Astrocyte (in vitro differentiated cells and primary cell): ENCODE measurements around the gene NAT9. TPM values are rescaled to one million over a fixed set of nuclear protein-coding genes. Genes with fewer than 3 reads are reported as not detected.

Experiments
- DNase-seq: peaks from one replicate; pipeline ENCODE4 v3.0.0-alpha.2; 2010; ENCODE audit warnings: low read depth
- FAIRE-seq: peaks from 2 replicates; lab custom pipeline; 2011; peaks lifted over from hg19 to GRCh38; lab: Jason Lieb, UNC
- H2AFZ ChIP-seq: 2 replicates; pipeline ENCODE4 v1.6.0; 2012; ENCODE audit warnings: low read depth, low read length, inconsistent platforms
- H3K27ac ChIP-seq: 2 replicates; pipeline ENCODE4 v1.5.1; 2011; ENCODE audit warnings: low read depth, low read length, inconsistent platforms
- H3K27me3 ChIP-seq: 2 replicates; pipeline ENCODE4 v1.6.0; 2011; ENCODE audit warnings: low read length, inconsistent platforms; ENCODE audit not compliant: insufficient read depth
- H3K36me3 ChIP-seq: 2 replicates; pipeline ENCODE4 v1.5.1; 2011; ENCODE audit warnings: low read length, inconsistent platforms; ENCODE audit not compliant: insufficient read depth
- H3K4me1 ChIP-seq: 2 replicates; pipeline ENCODE4 v1.5.1; 2011; ENCODE audit warnings: low read length, inconsistent platforms; ENCODE audit not compliant: insufficient read depth
- H3K4me2 ChIP-seq: 2 replicates; pipeline ENCODE4 v1.6.0; 2012; ENCODE audit warnings: low read length, inconsistent platforms
- H3K4me3 ChIP-seq: 2 replicates; pipeline ENCODE4 v1.5.1; 2011; ENCODE audit warnings: low read depth, mild to moderate bottlenecking, low read length, inconsistent platforms; ENCODE audit not compliant: insufficient read depth
- H3K79me2 ChIP-seq: 2 replicates; pipeline ENCODE4 v1.6.0; 2012; ENCODE audit warnings: mild to moderate bottlenecking, low read length, inconsistent platforms; ENCODE audit not compliant: insufficient read depth
- H3K9ac ChIP-seq: 2 replicates; pipeline ENCODE4 v1.6.0; 2012; ENCODE audit warnings: mild to moderate bottlenecking, low read length, inconsistent platforms
- H3K9me3 ChIP-seq: 2 replicates; pipeline ENCODE4 v1.5.1; 2012; ENCODE audit warnings: low read depth, mild to moderate bottlenecking, low read length, inconsistent platforms; ENCODE audit not compliant: insufficient read depth
- H4K20me1 ChIP-seq: 2 replicates; pipeline ENCODE4 v1.6.0; 2012; ENCODE audit warnings: low read length, inconsistent platforms; ENCODE audit not compliant: insufficient read depth
- H3K27ac Mint-ChIP-seq: one replicate; pipeline ENCODE4 v1.8.0; 2021; ENCODE audit warnings: mild to moderate bottlenecking, mixed read lengths; ENCODE audit not compliant: unreplicated experiment
- H3K27me3 Mint-ChIP-seq: one replicate; pipeline ENCODE4 v1.8.0; 2021; ENCODE audit warnings: low read depth, mixed read lengths; ENCODE audit not compliant: unreplicated experiment
- H3K36me3 Mint-ChIP-seq: one replicate; pipeline ENCODE4 v1.8.0; 2021; ENCODE audit warnings: low read depth, mixed read lengths; ENCODE audit not compliant: unreplicated experiment
- H3K4me1 Mint-ChIP-seq: one replicate; pipeline ENCODE4 v1.8.0; 2021; ENCODE audit warnings: low read depth, mixed read lengths; ENCODE audit not compliant: unreplicated experiment
- H3K4me3 Mint-ChIP-seq: one replicate; pipeline ENCODE4 v1.8.0; 2021; ENCODE audit warnings: mild to moderate bottlenecking, moderate library complexity, mixed read lengths; ENCODE audit not compliant: unreplicated experiment
- H3K9me3 Mint-ChIP-seq: one replicate; pipeline ENCODE4 v1.8.0; 2021; ENCODE audit warnings: mild to moderate bottlenecking, mixed read lengths; ENCODE audit not compliant: unreplicated experiment
- EZH2 ChIP-seq: IDR thresholded peaks from 2 replicates; pipeline ENCODE4 v1.6.1; 2012; ENCODE audit warnings: mild to moderate bottlenecking, low read length, inconsistent platforms; ENCODE audit not compliant: insufficient read depth
- total RNA-seq: library from RNA; stranded (reverse); gene quantifications from 2 replicates; pipeline ENCODE4 v1.2.1, GENCODE V29; 2021
- TF ChIP-seq, protein P1 (sequence below): IDR thresholded peaks from 2 replicates; pipeline ENCODE4 v1.5.1; 2011; ENCODE audit warnings: low read depth, mild to moderate bottlenecking, inconsistent platforms, low read length, moderate library complexity; ENCODE audit not compliant: insufficient read depth

Gene NAT9
- total RNA-seq, 1 donor from 2014 or later: 58.4 TPM

DNA sequence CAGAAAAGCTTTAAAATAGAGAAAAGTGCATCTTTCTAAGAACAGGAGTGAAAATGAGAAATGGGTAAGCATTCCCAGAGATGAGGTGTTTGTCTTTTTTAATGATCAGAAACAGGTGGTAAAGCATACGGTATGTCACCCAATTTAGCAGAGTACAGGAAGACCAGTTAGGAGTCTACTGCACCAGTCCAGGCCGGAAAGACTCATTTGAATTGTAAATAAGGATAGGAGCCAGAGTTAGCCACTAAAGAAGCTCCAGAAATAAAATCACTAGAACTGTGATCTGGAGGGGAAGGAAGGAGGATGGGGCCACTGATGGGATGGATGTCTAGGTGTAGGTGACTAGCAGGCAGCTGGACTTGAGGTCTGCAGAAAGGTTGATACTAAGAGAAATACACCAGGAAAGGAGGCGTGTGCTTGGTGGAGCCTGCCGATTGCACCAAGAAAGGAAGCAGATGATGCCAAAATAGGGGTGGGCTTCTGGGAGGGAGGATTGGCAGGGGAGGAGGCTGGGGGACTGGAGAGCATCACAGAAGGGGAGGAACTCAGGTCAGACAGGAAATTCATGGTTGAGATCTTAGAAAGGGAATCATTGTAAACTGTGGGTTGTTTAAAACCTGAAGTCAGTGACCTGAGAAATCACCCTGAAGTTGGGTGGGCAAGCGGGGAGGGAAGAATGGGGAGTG, 8.1 kb upstream of the NAT9 start:
- no peak overlapping the region for H3K9ac ChIP-seq
- no peaks in the 10 kb centered on the region for H3K27me3 Mint-ChIP-seq
- H3K36me3 Mint-ChIP-seq: peaks cover 21% of the 10 kb centered on the region
- no peak overlapping the region for H3K4me2 ChIP-seq
- H3K9me3 ChIP-seq: no peaks in the 10 kb centered on the region
- H4K20me1 ChIP-seq: peaks cover 70% of the 10 kb centered on the region
- peaks cover under 1% of the 10 kb centered on the region for H3K4me1 Mint-ChIP-seq
- no peak overlapping the region for H3K4me3 ChIP-seq
- H3K9me3 Mint-ChIP-seq: no peaks in the 10 kb centered on the region
- H3K4me1 ChIP-seq: no peaks in the 10 kb centered on the region
- H3K27me3 ChIP-seq: no peaks in the 10 kb centered on the region
- no peak for DNase-seq
- peaks cover 4% of the 10 kb centered on the region for H3K36me3 ChIP-seq
- peak overlapping the region; percentile 11 for H3K27ac Mint-ChIP-seq
- H3K4me3 Mint-ChIP-seq: no peak overlapping the region
- H3K79me2 ChIP-seq: peaks cover 9% of the 10 kb centered on the region
- H3K27ac ChIP-seq: no peak overlapping the region
- FAIRE-seq: no peak
- no peak overlapping the region for H2AFZ ChIP-seq
- no peak for TF ChIP-seq EZH2
- TF ChIP-seq, protein P1, sequence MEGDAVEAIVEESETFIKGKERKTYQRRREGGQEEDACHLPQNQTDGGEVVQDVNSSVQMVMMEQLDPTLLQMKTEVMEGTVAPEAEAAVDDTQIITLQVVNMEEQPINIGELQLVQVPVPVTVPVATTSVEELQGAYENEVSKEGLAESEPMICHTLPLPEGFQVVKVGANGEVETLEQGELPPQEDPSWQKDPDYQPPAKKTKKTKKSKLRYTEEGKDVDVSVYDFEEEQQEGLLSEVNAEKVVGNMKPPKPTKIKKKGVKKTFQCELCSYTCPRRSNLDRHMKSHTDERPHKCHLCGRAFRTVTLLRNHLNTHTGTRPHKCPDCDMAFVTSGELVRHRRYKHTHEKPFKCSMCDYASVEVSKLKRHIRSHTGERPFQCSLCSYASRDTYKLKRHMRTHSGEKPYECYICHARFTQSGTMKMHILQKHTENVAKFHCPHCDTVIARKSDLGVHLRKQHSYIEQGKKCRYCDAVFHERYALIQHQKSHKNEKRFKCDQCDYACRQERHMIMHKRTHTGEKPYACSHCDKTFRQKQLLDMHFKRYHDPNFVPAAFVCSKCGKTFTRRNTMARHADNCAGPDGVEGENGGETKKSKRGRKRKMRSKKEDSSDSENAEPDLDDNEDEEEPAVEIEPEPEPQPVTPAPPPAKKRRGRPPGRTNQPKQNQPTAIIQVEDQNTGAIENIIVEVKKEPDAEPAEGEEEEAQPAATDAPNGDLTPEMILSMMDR: no peak

DNA sequence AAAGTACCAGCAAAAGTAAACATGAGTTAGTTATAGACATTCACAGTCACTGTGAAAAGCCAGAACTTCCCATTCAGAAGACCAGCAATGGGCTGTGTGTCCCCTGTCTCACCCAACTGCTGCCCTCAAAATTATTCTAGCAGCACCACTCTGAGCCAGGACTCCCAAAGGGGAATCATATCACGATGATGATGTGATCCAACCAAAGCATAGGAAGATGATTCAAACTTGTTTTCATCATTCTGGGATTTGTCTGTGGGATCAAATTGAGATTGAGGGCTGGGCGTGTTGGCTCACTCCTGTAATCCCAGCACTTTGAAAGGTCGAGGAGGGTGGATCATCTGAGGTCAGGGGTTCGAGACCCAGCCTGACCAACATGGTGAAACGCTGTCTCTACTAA, 6.4 kb upstream of the NAT9 start:
- no peak for TF ChIP-seq EZH2
- TF ChIP-seq, protein P1: no peak
- H3K4me2 ChIP-seq: no peak overlapping the region
- H3K27me3 ChIP-seq: no peaks in the 10 kb centered on the region
- FAIRE-seq (no peak), DNase-seq (no peak)
- Mint-ChIP-seq H3K36me3 (peaks cover 16% of the 10 kb centered on the region), H3K9me3 (no peaks in the 10 kb centered on the region), H3K27me3 (no peaks in the 10 kb centered on the region), H3K27ac (no peak overlapping the region), H3K4me3 (no peak overlapping the region), H3K4me1 (peaks cover 6% of the 10 kb centered on the region)
- H3K36me3 ChIP-seq: peaks cover 4% of the 10 kb centered on the region
- H3K4me3 ChIP-seq: no peak overlapping the region
- peaks cover 79% of the 10 kb centered on the region for H4K20me1 ChIP-seq
- H2AFZ ChIP-seq: no peak overlapping the region
- H3K79me2 ChIP-seq: peaks cover 23% of the 10 kb centered on the region
- no peak overlapping the region for H3K9ac ChIP-seq
- H3K9me3 ChIP-seq: no peaks in the 10 kb centered on the region
- H3K4me1 ChIP-seq: no peaks in the 10 kb centered on the region
- H3K27ac ChIP-seq: no peak overlapping the region
